Mammary microvascular endothelial cell (primary cell): ENCODE results near the gene CLCN1. TPM values are rescaled to one million over a fixed set of nuclear protein-coding genes. Genes with fewer than 3 reads are reported as not detected.

Source experiments
- total RNA-seq: library from RNA; depleted of rRNA; stranded (reverse); fragments of >200 nt; gene quantifications from 2 replicates; pipeline ENCODE4 v1.2.3, GENCODE V29; 2015

CLCN1 gene
- not detected in 2 replicates for total RNA-seq

DNA sequence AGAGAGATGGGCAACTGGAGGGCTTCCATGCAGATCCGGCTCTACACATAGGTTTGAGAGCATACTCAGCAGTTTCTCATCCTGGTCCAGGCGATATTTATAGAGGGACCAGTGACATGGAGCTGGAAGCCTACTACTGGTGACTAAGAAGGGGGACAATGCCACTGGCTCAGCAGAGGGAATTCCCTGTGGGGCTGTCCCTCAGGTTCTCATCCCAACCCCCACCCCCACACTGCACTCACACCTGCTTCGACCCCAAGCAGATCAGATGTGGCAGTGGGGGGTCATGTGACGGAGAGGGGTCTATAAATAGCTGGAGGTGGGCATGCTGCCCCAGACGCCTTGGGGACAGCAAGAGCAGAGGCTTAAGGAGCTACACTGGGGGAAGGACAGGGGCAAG is at the start of gene CLCN1:
Gene CLCN1, plus strand, starts transcription at position 336 of the 400 bp plus-strand sequence. CDS start 102 bp downstream, outside the sequence.

DNA sequence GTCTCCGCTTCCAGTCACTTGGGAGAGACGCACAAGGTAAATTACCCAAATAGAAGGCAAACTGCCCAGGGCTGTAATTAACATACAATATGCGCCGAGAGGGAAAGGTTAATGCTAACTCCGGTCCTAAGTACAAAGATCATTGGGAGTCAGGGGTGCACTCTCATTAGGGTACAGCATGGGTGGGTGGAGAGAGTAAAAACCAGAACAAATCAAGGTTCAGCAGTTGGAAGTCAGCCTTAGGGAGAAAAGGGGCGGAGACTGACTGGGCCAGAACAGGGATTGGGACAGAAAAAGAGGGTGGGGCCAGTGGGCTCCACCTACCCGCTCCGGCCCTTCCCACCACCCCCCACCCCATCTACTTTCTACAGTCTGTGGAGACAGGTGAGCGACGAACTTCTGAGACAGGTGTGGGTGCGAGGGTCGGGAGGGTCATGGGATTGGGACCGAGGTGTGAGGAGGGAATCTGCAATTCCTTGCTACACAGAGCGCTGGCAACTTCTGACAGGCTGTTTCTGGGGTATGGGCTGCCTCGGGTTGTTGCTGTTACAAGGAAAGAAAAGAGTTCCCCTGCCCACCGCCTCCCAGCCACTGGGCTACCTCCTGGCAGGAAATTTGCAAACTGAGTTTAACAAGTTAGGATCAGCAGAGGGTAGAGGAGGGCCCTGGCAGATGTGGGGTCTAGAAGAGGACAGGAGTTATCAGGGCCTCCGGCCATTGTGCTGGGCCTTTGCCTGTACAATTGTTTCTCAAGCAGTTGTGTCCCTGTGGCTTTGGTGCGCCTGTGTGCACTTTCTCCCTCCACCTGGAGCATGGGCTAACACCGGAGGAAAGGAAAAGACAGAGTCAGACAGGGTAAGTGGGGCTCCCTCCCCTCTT is 31.1 kb upstream of the CLCN1 start, which contains the start of gene TMEM139:
Gene TMEM139, plus strand, starts transcription at position 368 of the 879 bp plus-strand sequence. CDS start 1,000 bp downstream, outside the sequence.

DNA sequence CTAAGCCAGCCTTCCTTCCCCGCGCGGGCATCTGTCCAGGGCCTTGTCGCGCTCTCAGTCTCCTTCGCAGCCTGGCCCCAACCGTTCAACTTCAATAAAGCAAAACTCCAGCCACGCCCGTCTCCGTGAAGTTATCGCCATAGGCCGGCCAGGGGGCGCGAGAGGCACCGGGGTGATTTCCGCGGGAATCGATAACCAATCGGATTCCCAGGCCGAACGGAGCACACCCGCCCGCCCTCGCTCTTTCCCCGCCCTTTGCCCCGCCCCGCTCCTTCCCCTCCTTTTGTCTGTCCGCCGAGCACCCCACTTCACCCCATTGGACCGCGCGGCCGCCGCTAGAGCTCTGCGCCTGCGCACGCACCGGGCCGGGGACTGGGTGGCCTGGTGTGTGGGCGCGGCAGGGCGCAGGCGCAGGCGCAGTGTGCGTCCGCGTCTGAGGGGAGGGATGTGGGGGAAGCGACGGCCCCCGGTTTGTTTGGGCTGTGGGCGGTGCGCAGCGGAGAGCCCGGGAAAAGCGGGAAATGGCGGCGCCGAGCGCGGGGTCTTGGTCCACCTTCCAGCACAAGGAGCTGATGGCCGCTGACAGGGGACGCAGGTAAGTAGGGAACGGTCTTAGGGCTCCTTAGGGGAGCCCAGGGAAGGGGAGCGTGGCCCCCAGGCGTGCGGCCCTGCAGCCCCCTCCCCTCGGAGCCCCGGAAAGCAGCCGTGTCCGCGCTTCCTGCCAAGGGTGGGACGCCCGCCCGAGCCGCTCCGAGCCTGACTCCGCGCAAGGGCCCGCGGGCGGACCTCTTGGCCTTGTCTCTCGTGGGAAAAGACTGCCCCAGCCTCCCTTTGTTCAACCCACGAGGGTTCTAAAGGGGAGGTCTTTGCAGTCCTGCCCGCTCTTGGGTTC is 27.7 kb upstream of the CLCN1 start, which contains the start of gene CASP2:
Gene CASP2, plus strand, starts transcription at position 417 of the 892 bp plus-strand sequence. Its CDS starts 105 bp downstream, at position 522.

DNA sequence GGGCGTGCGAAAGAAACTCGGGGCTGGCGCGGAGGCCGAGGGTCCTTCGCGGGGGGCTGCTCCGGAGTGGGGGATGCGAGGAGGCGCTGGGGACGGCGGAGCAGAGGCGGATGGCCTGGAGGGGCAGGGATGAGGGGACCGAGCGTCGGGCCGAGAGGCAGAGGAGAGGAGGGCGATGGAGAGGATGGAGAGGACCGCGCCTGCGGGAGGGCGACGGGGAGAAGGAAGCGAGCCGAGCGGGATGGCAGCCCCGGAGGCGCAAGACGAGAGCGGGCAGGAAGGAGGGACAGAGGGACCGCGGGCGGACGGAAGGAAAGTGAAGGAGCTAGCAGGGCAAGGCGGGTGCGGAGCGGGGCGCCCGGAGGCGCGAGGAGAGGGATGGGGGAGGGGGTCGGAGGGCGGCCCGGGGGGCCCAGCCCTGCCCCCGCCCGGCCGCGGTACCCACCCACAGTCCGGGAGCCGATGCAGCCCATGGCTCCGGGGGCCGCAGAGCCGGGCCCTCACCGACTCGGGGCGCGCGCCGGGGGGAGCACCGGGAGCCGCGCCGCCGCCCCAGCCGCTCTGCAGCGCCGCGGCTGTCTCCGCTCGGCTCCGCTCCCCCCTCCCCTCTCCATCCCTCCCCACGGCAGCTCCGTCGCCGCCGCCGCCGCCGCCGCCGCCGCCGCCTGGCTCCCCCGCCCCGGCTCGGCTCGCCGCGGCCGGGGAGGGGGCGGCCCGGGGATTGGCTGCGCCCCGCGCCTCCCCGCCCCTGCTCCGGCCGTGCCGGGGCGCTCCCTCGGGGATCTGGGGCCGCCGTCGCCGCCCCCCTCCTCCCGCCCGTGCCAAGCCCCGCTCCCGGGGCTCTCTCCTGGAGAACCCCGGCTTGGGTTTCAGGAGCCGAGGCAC is 46.5 kb downstream of the CLCN1 start, which contains the start of gene FAM131B:
Gene FAM131B, minus strand, starts transcription at position 583 of the 885 bp plus-strand sequence. Its CDS starts 110 bp downstream, at position 473.

DNA sequence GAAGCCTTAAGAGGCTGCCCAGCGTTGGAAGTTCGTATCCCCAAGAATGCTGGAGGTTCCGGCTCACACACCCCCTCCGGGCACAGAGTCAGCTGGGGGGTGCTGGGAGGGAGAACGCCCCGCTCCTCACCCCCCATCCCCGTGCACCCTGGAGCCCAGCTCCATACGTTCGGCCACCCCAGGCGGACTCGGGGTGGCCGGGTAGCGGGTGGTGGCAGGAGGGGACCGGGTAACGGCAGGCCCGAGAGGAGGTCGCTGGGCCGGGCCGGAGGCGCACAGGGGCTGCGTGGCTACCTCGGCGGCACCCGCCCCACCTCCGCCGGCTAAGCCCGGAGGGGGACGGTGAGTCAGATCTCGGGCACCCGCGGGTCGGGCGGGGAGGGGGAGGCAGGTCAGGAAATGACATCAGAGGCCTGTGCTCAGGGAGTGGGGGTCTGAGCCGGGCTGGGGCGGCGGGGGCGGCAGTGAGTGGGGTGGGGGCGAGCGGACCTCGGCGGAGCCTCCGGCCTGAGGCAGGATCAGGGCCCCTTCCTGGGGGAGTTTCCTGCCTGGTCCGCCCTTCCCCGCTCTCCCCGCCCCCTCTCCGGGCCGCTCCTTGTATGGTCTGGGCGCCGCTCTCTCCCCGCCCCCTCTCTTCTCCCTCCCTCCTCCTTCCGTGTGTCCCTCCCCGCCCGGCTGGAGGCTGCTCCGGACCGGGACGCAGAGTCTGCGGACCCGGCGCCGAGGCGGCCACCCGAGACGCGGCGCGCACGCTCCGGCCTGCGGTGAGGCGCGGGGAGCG is 64.9 kb downstream of the CLCN1 start, which contains the start of gene ZYX:
Gene ZYX, plus strand, starts transcription at position 700 of the 781 bp plus-strand sequence. CDS start 227 bp downstream, outside the sequence.

Other genes starting within 250 kb of the CLCN1 start
- not detected in 2 replicates for gene PIP, start 184.0 kb upstream of the CLCN1 start, total RNA-seq
- not detected in 2 replicates for gene TAS2R39, start 132.7 kb upstream of the CLCN1 start, total RNA-seq
- not detected in 2 replicates for gene TAS2R40, start 94.1 kb upstream of the CLCN1 start, total RNA-seq
- gene GSTK1, start 52.7 kb upstream of the CLCN1 start, total RNA-seq = 142 and 159 TPM in 2 replicates
- not detected in 2 replicates for gene TMEM139, start 31.2 kb upstream of the CLCN1 start, total RNA-seq
- gene CASP2, start 27.8 kb upstream of the CLCN1 start, total RNA-seq = 13.2 and 13.4 TPM in 2 replicates
- 0.54 and 1.2 TPM in 2 replicates for gene FAM131B, start 46.6 kb downstream of the CLCN1 start, total RNA-seq
- 244 and 257 TPM in 2 replicates for gene ZYX, start 65.2 kb downstream of the CLCN1 start, total RNA-seq
- gene EPHA1, start 92.7 kb downstream of the CLCN1 start, total RNA-seq = 0.07 TPM in 1 of 2 replicates, not detected in the other
- gene TAS2R60, start 127.3 kb downstream of the CLCN1 start, total RNA-seq = not detected in 2 replicates
- not detected in 2 replicates for gene TAS2R41, start 161.8 kb downstream of the CLCN1 start, total RNA-seq